K562 (cell line): ENCODE measurements around the gene FOXO4. TPM values are rescaled to one million over a fixed set of nuclear protein-coding genes. Genes with fewer than 3 reads are reported as not detected.

Source experiments
- CLOCK ChIP-seq: fragments of 250-450 bp; sonication (Bioruptor Pico); IDR thresholded peaks from 2 replicates; pipeline ENCODE4 v1.4.0; 2020; ENCODE audit warnings: mild to moderate bottlenecking, moderate library complexity, borderline replicate concordance
- E2F5 ChIP-seq: sonication (generic); formaldehyde crosslinking; IDR thresholded peaks from 2 replicates; pipeline ENCODE4 v1.8.0; 2022; ENCODE audit warnings: mild to moderate bottlenecking, missing genetic modification reagents
- EP400 ChIP-seq: fragments of 450-650 bp; IDR thresholded peaks from 2 replicates; pipeline ENCODE4 v1.6.1; 2017; ENCODE audit warnings: antibody characterized with exemption, mild to moderate bottlenecking, moderate library complexity
- ERF ChIP-seq: fragments of 450-650 bp; formaldehyde crosslinking; IDR thresholded peaks from 2 replicates; pipeline ENCODE4 v1.4.0; 2020; ENCODE audit warnings: mild to moderate bottlenecking, mixed read lengths
- FOXK2 ChIP-seq, 2 experiments: fragments of 450-650 bp; IDR thresholded peaks in 1 of 2; conservative IDR thresholded peaks in 1 of 2; 2 replicates each; pipeline ENCODE4 v1.6.1; 2016; ENCODE audit warnings: low read depth in 2 of 2, mild to moderate bottlenecking in 1 of 2
- HDAC1 ChIP-seq, 2 experiments: fragments of 450-650 bp; IDR thresholded peaks; 2 replicates each; pipeline ENCODE4 v1.6.1; 2016 to 2017; ENCODE audit warnings: inconsistent platforms in 1 of 2, mild to moderate bottlenecking in 1 of 2, moderate library complexity in 1 of 2
- HNRNPUL1 ChIP-seq: fragments of 200-400 bp; formaldehyde crosslinking; IDR thresholded peaks from 2 replicates; pipeline ENCODE4 v1.6.1; 2017; ENCODE audit warnings: low read length
- HSF4 ChIP-seq: fragments of 250-450 bp; sonication (Bioruptor Pico); IDR thresholded peaks from 2 replicates; pipeline ENCODE4 v2.1.2; 2022; ENCODE audit warnings: mild to moderate bottlenecking, moderate library complexity, borderline replicate concordance
- KLF13 ChIP-seq: fragments of 450-650 bp; IDR thresholded peaks from 2 replicates; pipeline ENCODE4 v1.6.1; 2016; ENCODE audit warnings: missing genetic modification characterization, low read depth, mild to moderate bottlenecking, missing compliant biosample characterization, moderate library complexity, borderline replicate concordance
- OTX1 ChIP-seq: fragments of 450-650 bp; formaldehyde crosslinking; IDR thresholded peaks from 2 replicates; pipeline ENCODE4 v1.4.0; 2022; ENCODE audit warnings: mild to moderate bottlenecking
- PHB2 ChIP-seq: fragments of 450-650 bp; IDR thresholded peaks from 2 replicates; pipeline ENCODE4 v1.6.1; 2017; ENCODE audit warnings: low read depth
- SIN3B ChIP-seq: fragments of 450-650 bp; IDR thresholded peaks from 2 replicates; pipeline ENCODE4 v1.6.1; 2017; ENCODE audit warnings: low read depth, mild to moderate bottlenecking, moderate library complexity
- ZC3H8 ChIP-seq: fragments of 450-650 bp; IDR thresholded peaks from 2 replicates; pipeline ENCODE4 v1.6.1; 2017
- ZFPM2 ChIP-seq: fragments of 250-450 bp; sonication (Bioruptor Pico); IDR thresholded peaks from 2 replicates; pipeline ENCODE4 v1.5.1; 2022; ENCODE audit warnings: mild to moderate bottlenecking
- ZNF311 ChIP-seq: fragments of 250-450 bp; sonication (Bioruptor Pico); IDR thresholded peaks from 2 replicates; pipeline ENCODE4 v1.4.0; 2020; ENCODE audit warnings: mild to moderate bottlenecking, moderate library complexity
- ZNF354B ChIP-seq: fragments of 250-450 bp; sonication (Bioruptor Pico); IDR thresholded peaks from 2 replicates; pipeline ENCODE4 v1.4.0; 2020
- ZNF41 ChIP-seq: fragments of 250-450 bp; sonication (Bioruptor Pico); conservative IDR thresholded peaks from 2 replicates; pipeline ENCODE4 v1.4.0; 2020; ENCODE audit warnings: mild to moderate bottlenecking
- ZNF583 ChIP-seq: fragments of 250-450 bp; sonication (Bioruptor Pico); IDR thresholded peaks from 2 replicates; pipeline ENCODE4 v1.4.0; 2020
- ZNF75A ChIP-seq: fragments of 450-650 bp; formaldehyde crosslinking; IDR thresholded peaks from 2 replicates; pipeline ENCODE4 v1.4.0; 2020; ENCODE audit warnings: mild to moderate bottlenecking
- polyA plus RNA-seq, 8 experiments: library from polyadenylated mRNA; depleted of rRNA in 4 of 8; stranded (reverse) in 5 of 8; unstranded in 3 of 8; fragments of >200 nt; fragmentation: Nextera tagmentation in 2 of 8; fragmentation: Illumina TruSeq in 1 of 8; extraction: Ambion mirVana in 2 of 8; extraction: Trizol in 1 of 8; gene quantifications; 2 replicates each; pipeline versions ENCODE4 v1.2.1 to v1.2.3, GENCODE V29; 2011 to 2014; ENCODE audit warnings: inconsistent platforms in 1 of 8, missing spikeins in 1 of 8
- total RNA-seq, 7 experiments: library from RNA; depleted of rRNA in 6 of 7; stranded (reverse); fragments of >200 nt in 6 of 7; fragmentation: Illumina TruSeq in 2 of 7; extraction: Trizol in 2 of 7; gene quantifications; 2 replicates each; pipeline versions ENCODE4 v1.2.1 to v1.2.3, GENCODE V29; 2011 to 2021; ENCODE audit warnings: low replicate concordance in 1 of 7
- TF ChIP-seq, protein P1 (sequence below): sonication (generic); formaldehyde crosslinking; IDR thresholded peaks from 2 replicates; pipeline ENCODE4 v1.8.1; 2023; ENCODE audit warnings: mild to moderate bottlenecking, missing genetic modification reagents
- TF ChIP-seq, protein P2 (sequence below): fragments of 450-650 bp; formaldehyde crosslinking; IDR thresholded peaks from 2 replicates; pipeline ENCODE4 v1.4.0; 2022; ENCODE audit warnings: mild to moderate bottlenecking, moderate library complexity
- TF ChIP-seq, protein P3 (sequence below): fragments of 450-650 bp; formaldehyde crosslinking; IDR thresholded peaks from 2 replicates; pipeline ENCODE4 v1.4.0; 2020; ENCODE audit warnings: mild to moderate bottlenecking

FOXO4 gene
- total and polyA plus RNA-seq, 9 of the 15 experiments (the other 6 are each of a cell fraction or from before 2014, with no cell fraction given): 0.13 to 26.6 (median 8.5) TPM

GRCh38 chrX:71068044-71068918 lies 27.4 kb upstream of the FOXO4 start, which contains the start of gene SNX12 (continued):
- no peak for TF ChIP-seq ERF (CRISPR knock-in tag)
- TF ChIP-seq FOXK2 (conservative IDR thresholded peaks at IDR 0.05 in 1 of 2, IDR thresholded peaks at IDR 0.05 in 1 of 2; ENCODE audit: low read depth in 2 of 2): no peak
- no peak for TF ChIP-seq ZC3H8
- no peak; the same call in 1 of the 2 replicates for TF ChIP-seq ZNF354B (CRISPR knock-in tag)
- TF ChIP-seq KLF13 (tag): no peak
- TF ChIP-seq CLOCK: no peak
- no peak for TF ChIP-seq ZNF75A
- TF ChIP-seq E2F5: no peak
- TF ChIP-seq HSF4 (CRISPR knock-in tag): 0 out of 2 replicates have a peak, but pooled peaks have one; percentile 21
- TF ChIP-seq HNRNPUL1: no peak
- no peak for TF ChIP-seq ZFPM2 (CRISPR knock-in tag)
- TF ChIP-seq HDAC1 (IDR thresholded peaks at IDR 0.05): 0 out of 4 replicates have a peak, but pooled peaks of 1 of the 2 experiments have one; percentile 38
- TF ChIP-seq EP400: peak; percentile 82
- TF ChIP-seq, protein P1, sequence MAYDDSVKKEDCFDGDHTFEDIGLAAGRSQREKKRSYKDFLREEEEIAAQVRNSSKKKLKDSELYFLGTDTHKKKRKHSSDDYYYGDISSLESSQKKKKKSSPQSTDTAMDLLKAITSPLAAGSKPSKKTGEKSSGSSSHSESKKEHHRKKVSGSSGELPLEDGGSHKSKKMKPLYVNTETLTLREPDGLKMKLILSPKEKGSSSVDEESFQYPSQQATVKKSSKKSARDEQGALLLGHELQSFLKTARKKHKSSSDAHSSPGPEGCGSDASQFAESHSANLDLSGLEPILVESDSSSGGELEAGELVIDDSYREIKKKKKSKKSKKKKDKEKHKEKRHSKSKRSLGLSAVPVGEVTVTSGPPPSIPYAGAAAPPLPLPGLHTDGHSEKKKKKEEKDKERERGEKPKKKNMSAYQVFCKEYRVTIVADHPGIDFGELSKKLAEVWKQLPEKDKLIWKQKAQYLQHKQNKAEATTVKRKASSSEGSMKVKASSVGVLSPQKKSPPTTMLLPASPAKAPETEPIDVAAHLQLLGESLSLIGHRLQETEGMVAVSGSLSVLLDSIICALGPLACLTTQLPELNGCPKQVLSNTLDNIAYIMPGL (CRISPR knock-in tag): no peak
- 0 out of 2 replicates have a peak, but pooled peaks have one; percentile 12 for TF ChIP-seq ZNF41 (CRISPR knock-in tag)
- TF ChIP-seq PHB2: no peak
- TF ChIP-seq ZNF311: no peak
- TF ChIP-seq ZNF583 (CRISPR knock-in tag): peak; percentile 83
- TF ChIP-seq, protein P2, sequence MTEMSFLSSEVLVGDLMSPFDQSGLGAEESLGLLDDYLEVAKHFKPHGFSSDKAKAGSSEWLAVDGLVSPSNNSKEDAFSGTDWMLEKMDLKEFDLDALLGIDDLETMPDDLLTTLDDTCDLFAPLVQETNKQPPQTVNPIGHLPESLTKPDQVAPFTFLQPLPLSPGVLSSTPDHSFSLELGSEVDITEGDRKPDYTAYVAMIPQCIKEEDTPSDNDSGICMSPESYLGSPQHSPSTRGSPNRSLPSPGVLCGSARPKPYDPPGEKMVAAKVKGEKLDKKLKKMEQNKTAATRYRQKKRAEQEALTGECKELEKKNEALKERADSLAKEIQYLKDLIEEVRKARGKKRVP (CRISPR knock-in tag): no peak
- TF ChIP-seq, protein P3, sequence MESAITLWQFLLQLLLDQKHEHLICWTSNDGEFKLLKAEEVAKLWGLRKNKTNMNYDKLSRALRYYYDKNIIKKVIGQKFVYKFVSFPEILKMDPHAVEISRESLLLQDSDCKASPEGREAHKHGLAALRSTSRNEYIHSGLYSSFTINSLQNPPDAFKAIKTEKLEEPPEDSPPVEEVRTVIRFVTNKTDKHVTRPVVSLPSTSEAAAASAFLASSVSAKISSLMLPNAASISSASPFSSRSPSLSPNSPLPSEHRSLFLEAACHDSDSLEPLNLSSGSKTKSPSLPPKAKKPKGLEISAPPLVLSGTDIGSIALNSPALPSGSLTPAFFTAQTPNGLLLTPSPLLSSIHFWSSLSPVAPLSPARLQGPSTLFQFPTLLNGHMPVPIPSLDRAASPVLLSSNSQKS (CRISPR knock-in tag): no peak
- TF ChIP-seq OTX1: no peak
- peak; percentile 45; the same call in 1 of the 2 replicates for TF ChIP-seq SIN3B
